ENCODE measurements around the gene CENPW.
A peak's percentile ranks its signal among the peaks of the same experiment; 100 is the strongest.

The CENPW gene

GRCh38 chr6:126339796-126340609 lies at the start of gene CENPW:
Gene CENPW, plus strand, starts transcription at chr6:126340115. Its CDS starts 159 bp downstream, at chr6:126340274.
- peak; percentile 18 for DNase-seq (ENCODE audit: low read depth)

- DNase-seq (ENCODE audit: low read depth), result no peak
These were observed 45.9 kb upstream of the CENPW start for GRCh38 chr6:126293891-126294524.

GRCh38 chr6:126300126-126300525 lies 39.8 kb upstream of the CENPW start:
- no peak for DNase-seq (ENCODE audit: low read depth)

GRCh38 chr6:126300735-126301134 lies 39.2 kb upstream of the CENPW start:
- DNase-seq (ENCODE audit: low read depth), result no peak

GRCh38 chr6:126302191-126302590 lies 37.7 kb upstream of the CENPW start:
- no peak for DNase-seq (ENCODE audit: low read depth)

GRCh38 chr6:126307849-126308248 lies 32.1 kb upstream of the CENPW start:
- DNase-seq (ENCODE audit: low read depth), result no peak

GRCh38 chr6:126308362-126308761 lies 31.6 kb upstream of the CENPW start:
- no peak for DNase-seq (ENCODE audit: low read depth)

GRCh38 chr6:126312013-126312665 lies 27.8 kb upstream of the CENPW start:
- no peak for DNase-seq (ENCODE audit: low read depth)

GRCh38 chr6:126313941-126314340 lies 26.0 kb upstream of the CENPW start:
- no peak for DNase-seq (ENCODE audit: low read depth)

- no peak for DNase-seq (ENCODE audit: low read depth)
These were observed 21.1 kb upstream of the CENPW start for GRCh38 chr6:126318797-126319196.

GRCh38 chr6:126333729-126334128 lies 6.2 kb upstream of the CENPW start:
- no peak for DNase-seq (ENCODE audit: low read depth)

- DNase-seq (ENCODE audit: low read depth), result no peak
These were observed 4.7 kb upstream of the CENPW start for GRCh38 chr6:126335210-126335609.

- peak; percentile 62 for DNase-seq (ENCODE audit: low read depth)
These were observed 2.6 kb upstream of the CENPW start for GRCh38 chr6:126337323-126337722.

GRCh38 chr6:126341126-126341525 lies 1.2 kb downstream of the CENPW start:
- no peak for DNase-seq (ENCODE audit: low read depth)

- DNase-seq (ENCODE audit: low read depth), result no peak
These were observed 4.3 kb downstream of the CENPW start for GRCh38 chr6:126344181-126344580.

GRCh38 chr6:126351960-126352359 lies 12.0 kb downstream of the CENPW start:
- no peak for DNase-seq (ENCODE audit: low read depth)

- DNase-seq (ENCODE audit: low read depth), result no peak
These were observed 12.6 kb downstream of the CENPW start for GRCh38 chr6:126352514-126352913.

- DNase-seq (ENCODE audit: low read depth), result no peak
These were observed 16.6 kb downstream of the CENPW start for GRCh38 chr6:126356526-126356925.

GRCh38 chr6:126359936-126360537 lies 20.1 kb downstream of the CENPW start:
- no peak for DNase-seq (ENCODE audit: low read depth)

GRCh38 chr6:126361832-126362440 lies 22.0 kb downstream of the CENPW start:
- DNase-seq (ENCODE audit: low read depth), result no peak

GRCh38 chr6:126367849-126368248 lies 27.9 kb downstream of the CENPW start:
- no peak for DNase-seq (ENCODE audit: low read depth)

- DNase-seq (ENCODE audit: low read depth), result no peak
These were observed 32.7 kb downstream of the CENPW start for GRCh38 chr6:126372626-126373025.
